SK-N-MC (cell line): ENCODE data around the gene WDR3.

Source experiments
- EZH2 ChIP-seq: fragments of 200-600 bp; sonication (generic); IDR thresholded peaks from one replicate; pipeline ENCODE4 v1.6.1; 2017; ENCODE audit warnings: antibody characterized with exemption
- FOXP2 ChIP-seq: optimal IDR thresholded peaks from 2 replicates; pipeline ENCODE3; 2011; ENCODE audit warnings: mild to moderate bottlenecking, moderate library complexity; ENCODE audit not compliant: insufficient read depth; ENCODE audit errors: extremely low read length, control extremely low read depth
- POLR2AphosphoS5 ChIP-seq: IDR thresholded peaks from 2 replicates; pipeline ENCODE4 v1.6.1; 2012; ENCODE audit warnings: mild to moderate bottlenecking, low read depth, low read length, borderline replicate concordance

- TF ChIP-seq POLR2AphosphoS5 (no peak), EZH2 (no peak), FOXP2 (no peak)
Observed at GRCh38 chr1:117930173-117930447, 571 bp downstream of the WDR3 start.
